Panc1 (cell line): ENCODE data around the gene GSX2.

Source experiments
- POLR2AphosphoS5 ChIP-seq: IDR thresholded peaks from 2 replicates; pipeline ENCODE4 v1.6.1; 2012; ENCODE audit warnings: mild to moderate bottlenecking, low read depth, low read length, moderate library complexity
- SIN3A ChIP-seq: IDR thresholded peaks from 2 replicates; pipeline ENCODE4 v1.6.1; 2012; ENCODE audit warnings: low read depth, mild to moderate bottlenecking, low read length, moderate library complexity, borderline replicate concordance; ENCODE audit not compliant: insufficient read depth
- TCF7L2 ChIP-seq: IDR thresholded peaks from 2 replicates; pipeline ENCODE4 v1.6.1; 2011; ENCODE audit warnings: mild to moderate bottlenecking, low read depth, low read length, inconsistent platforms
- TF ChIP-seq, protein P1 (sequence below), 2 experiments: IDR thresholded peaks; 2 replicates each; pipeline ENCODE4 v1.6.1; 2011 to 2012; ENCODE audit warnings: low read depth in 2 of 2, control low read depth in 1 of 2, low read length in 1 of 2, mild to moderate bottlenecking in 1 of 2, moderate library complexity in 1 of 2; ENCODE audit not compliant: insufficient read depth in 1 of 2
- TF ChIP-seq, protein P2 (sequence below): fragments of 450-650 bp; IDR thresholded peaks from 2 replicates; pipeline ENCODE4 v1.5.1; 2017; ENCODE audit warnings: mild to moderate bottlenecking

DNA sequence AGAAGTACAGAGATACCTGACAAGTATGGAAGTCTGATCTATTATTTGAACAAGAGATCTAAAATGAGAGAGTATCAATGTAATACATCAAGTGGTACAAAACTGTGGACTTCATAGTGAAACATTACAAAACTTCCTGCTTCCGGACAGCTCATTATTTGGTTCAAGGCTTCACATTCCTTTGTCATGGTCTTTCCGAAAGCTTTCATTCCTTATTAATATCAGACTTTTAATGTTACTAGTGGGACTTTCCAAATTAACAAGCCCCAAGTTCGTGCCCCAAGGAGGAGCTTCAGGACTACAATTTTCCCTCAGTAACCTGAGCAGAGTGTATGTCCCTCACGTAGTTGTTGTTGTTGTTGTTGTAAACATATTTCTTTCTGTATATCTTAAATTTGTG, 36.7 kb upstream of the GSX2 start:
- TF ChIP-seq, protein P1, sequence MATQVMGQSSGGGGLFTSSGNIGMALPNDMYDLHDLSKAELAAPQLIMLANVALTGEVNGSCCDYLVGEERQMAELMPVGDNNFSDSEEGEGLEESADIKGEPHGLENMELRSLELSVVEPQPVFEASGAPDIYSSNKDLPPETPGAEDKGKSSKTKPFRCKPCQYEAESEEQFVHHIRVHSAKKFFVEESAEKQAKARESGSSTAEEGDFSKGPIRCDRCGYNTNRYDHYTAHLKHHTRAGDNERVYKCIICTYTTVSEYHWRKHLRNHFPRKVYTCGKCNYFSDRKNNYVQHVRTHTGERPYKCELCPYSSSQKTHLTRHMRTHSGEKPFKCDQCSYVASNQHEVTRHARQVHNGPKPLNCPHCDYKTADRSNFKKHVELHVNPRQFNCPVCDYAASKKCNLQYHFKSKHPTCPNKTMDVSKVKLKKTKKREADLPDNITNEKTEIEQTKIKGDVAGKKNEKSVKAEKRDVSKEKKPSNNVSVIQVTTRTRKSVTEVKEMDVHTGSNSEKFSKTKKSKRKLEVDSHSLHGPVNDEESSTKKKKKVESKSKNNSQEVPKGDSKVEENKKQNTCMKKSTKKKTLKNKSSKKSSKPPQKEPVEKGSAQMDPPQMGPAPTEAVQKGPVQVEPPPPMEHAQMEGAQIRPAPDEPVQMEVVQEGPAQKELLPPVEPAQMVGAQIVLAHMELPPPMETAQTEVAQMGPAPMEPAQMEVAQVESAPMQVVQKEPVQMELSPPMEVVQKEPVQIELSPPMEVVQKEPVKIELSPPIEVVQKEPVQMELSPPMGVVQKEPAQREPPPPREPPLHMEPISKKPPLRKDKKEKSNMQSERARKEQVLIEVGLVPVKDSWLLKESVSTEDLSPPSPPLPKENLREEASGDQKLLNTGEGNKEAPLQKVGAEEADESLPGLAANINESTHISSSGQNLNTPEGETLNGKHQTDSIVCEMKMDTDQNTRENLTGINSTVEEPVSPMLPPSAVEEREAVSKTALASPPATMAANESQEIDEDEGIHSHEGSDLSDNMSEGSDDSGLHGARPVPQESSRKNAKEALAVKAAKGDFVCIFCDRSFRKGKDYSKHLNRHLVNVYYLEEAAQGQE (IDR thresholded peaks at IDR 0.05; ENCODE audit: insufficient read depth in 1 of 2, low read depth in 2 of 2, low read length in 1 of 2): no peak
- TF ChIP-seq, protein P2, sequence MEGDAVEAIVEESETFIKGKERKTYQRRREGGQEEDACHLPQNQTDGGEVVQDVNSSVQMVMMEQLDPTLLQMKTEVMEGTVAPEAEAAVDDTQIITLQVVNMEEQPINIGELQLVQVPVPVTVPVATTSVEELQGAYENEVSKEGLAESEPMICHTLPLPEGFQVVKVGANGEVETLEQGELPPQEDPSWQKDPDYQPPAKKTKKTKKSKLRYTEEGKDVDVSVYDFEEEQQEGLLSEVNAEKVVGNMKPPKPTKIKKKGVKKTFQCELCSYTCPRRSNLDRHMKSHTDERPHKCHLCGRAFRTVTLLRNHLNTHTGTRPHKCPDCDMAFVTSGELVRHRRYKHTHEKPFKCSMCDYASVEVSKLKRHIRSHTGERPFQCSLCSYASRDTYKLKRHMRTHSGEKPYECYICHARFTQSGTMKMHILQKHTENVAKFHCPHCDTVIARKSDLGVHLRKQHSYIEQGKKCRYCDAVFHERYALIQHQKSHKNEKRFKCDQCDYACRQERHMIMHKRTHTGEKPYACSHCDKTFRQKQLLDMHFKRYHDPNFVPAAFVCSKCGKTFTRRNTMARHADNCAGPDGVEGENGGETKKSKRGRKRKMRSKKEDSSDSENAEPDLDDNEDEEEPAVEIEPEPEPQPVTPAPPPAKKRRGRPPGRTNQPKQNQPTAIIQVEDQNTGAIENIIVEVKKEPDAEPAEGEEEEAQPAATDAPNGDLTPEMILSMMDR: no peak
- no peak for TF ChIP-seq POLR2AphosphoS5
- TF ChIP-seq TCF7L2: no peak
- TF ChIP-seq SIN3A: no peak
